ENCODE results near the gene SAMD3. TPM values are rescaled to one million over a fixed set of nuclear protein-coding genes. Genes with fewer than 3 reads are reported as not detected.

SAMD3 gene
- total RNA-seq, 1 donor from 2014 or later: 0.35 TPM

DNA sequence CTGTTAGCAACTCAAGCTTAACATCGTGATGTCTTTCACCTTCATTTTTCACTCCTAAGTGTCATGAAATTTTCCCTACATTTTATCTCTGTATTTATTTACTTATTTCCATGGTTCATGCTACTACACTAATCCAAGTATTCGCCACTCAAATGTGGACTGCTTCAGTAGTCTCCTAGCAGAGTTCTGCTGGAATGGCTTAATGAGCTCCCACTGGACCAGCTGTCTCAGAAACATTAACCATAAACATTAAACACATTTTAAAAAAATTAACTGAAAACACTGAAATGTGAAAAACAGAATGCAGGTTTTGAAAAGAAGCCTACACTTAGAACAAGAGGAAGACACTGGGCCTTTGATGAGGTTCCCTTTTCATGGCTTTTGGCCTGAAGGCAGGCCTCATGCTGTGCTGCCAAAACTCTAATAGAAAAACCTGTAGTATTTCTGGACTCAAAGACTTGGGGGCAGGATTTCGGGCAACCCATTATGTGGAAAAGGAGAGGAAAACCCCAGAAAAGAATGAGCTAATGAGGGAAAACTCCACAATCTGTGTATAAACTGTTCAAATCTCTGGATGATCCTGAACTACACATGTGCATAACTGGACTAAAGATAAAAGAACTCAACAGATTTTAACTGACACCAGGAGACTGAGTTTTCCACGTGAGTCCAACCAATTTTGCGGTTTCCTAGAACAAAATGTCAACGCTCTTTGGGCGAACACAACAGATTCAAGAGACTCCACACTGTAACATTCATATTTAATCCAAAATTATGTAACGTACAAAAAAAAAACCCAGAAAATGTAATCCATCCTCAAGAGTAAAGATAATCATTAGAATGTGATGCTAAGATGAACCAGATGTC lies 33.0 kb downstream of the SAMD3 start:
- no peaks in the 10 kb centered on the region for H3K9me3 Mint-ChIP-seq (ENCODE audit: low read depth)
- H3K36me3 Mint-ChIP-seq (ENCODE audit: low read depth): peaks cover 1% of the 10 kb centered on the region
- H3K4me1 Mint-ChIP-seq (ENCODE audit: low read depth): no peaks in the 10 kb centered on the region
- H3K27me3 Mint-ChIP-seq (ENCODE audit: low read depth): no peaks in the 10 kb centered on the region
- no peak overlapping the region for H3K27ac Mint-ChIP-seq (ENCODE audit: unreplicated experiment)
- H3K4me3 Mint-ChIP-seq (ENCODE audit: unreplicated experiment): no peak overlapping the region
- TF ChIP-seq, protein P1, sequence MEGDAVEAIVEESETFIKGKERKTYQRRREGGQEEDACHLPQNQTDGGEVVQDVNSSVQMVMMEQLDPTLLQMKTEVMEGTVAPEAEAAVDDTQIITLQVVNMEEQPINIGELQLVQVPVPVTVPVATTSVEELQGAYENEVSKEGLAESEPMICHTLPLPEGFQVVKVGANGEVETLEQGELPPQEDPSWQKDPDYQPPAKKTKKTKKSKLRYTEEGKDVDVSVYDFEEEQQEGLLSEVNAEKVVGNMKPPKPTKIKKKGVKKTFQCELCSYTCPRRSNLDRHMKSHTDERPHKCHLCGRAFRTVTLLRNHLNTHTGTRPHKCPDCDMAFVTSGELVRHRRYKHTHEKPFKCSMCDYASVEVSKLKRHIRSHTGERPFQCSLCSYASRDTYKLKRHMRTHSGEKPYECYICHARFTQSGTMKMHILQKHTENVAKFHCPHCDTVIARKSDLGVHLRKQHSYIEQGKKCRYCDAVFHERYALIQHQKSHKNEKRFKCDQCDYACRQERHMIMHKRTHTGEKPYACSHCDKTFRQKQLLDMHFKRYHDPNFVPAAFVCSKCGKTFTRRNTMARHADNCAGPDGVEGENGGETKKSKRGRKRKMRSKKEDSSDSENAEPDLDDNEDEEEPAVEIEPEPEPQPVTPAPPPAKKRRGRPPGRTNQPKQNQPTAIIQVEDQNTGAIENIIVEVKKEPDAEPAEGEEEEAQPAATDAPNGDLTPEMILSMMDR (IDR thresholded peaks at IDR 0.05): no peak
- no peak for DNase-seq (ENCODE audit: low spot score)

DNA sequence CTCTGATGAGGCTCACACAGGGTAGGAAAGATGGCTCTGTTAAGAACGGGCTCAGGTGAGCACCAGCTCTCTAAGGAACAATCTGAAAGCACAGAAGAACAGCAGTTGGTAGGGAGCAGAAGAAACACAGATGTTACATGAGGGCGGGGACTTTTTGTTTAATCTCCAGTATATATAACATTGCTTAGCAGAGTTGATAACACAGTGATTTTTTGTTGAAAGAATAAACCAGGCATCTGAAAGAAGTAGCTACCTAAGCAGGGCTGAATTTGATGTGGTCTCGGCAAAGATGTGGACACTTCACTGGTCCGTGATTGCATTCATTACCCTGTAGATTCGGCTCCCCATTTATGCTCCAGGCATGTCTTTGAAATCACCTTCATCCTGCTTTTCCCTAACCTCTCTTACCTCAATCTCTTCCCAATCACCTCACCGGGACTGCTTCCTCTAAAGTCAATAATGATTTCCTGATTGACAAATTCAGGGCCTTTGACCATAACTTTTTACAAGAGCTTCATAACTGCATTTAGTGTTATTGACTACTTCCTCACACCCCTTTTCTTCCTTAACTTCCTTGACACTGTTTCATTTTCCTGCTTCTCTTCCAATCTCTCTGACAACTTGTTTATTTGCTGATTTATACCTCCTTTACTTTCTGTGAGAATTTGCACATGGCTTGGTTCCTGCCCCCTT lies 34.4 kb downstream of the SAMD3 start:
- H3K4me1 Mint-ChIP-seq (ENCODE audit: low read depth): no peaks in the 10 kb centered on the region
- no peak overlapping the region for H3K4me3 Mint-ChIP-seq (ENCODE audit: unreplicated experiment)
- H3K27me3 Mint-ChIP-seq (ENCODE audit: low read depth): no peaks in the 10 kb centered on the region
- no peak overlapping the region for H3K27ac Mint-ChIP-seq (ENCODE audit: unreplicated experiment)
- peaks cover 1% of the 10 kb centered on the region for H3K36me3 Mint-ChIP-seq (ENCODE audit: low read depth)
- TF ChIP-seq, protein P1 (IDR thresholded peaks at IDR 0.05): no peak
- no peaks in the 10 kb centered on the region for H3K9me3 Mint-ChIP-seq (ENCODE audit: low read depth)
- no peak for DNase-seq (ENCODE audit: low spot score)

DNA sequence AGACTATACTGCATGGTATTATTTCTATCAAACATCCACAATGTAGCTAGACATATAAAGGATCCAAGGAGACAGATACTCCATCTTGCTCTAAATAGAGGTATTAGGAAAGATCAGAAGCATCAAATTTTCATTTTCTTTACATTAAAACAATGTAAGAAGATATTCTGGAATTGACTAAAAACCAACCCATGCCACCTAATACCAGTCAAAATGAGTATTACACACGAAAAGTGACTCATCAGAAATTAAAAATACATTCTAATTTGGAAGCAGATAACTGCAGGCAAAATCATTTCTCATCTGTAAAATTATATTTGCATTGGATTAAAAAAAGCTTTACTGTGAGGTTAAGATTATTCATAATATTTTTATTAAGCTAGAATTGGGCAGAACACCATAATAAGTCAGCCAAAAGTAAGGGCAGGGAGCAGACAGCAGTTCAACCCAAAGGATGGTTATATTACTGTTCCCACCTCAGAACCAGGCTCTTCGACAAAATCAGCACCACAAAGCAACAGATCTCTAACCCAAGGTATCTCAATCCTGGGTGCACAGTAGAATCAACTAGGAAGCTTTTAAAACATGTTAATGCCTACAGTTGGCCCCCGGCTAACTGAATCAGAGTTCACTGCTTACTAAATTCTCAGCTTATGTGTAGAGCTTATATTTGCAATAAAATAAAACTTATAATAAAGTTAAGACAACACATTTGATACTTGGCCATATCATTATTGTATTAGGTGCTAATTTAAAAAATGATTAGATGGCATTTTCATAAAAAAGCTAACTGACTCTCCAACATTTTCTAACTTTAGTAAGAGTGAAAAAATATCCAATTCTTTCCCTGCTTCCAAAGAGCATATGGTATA lies 35.2 kb downstream of the SAMD3 start:
- no peak overlapping the region for H3K27ac Mint-ChIP-seq (ENCODE audit: unreplicated experiment)
- H3K4me1 Mint-ChIP-seq (ENCODE audit: low read depth): no peaks in the 10 kb centered on the region
- no peak overlapping the region for H3K4me3 Mint-ChIP-seq (ENCODE audit: unreplicated experiment)
- H3K36me3 Mint-ChIP-seq (ENCODE audit: low read depth): peaks cover 1% of the 10 kb centered on the region
- TF ChIP-seq, protein P1 (IDR thresholded peaks at IDR 0.05): no peak
- no peaks in the 10 kb centered on the region for H3K9me3 Mint-ChIP-seq (ENCODE audit: low read depth)
- H3K27me3 Mint-ChIP-seq (ENCODE audit: low read depth): no peaks in the 10 kb centered on the region
- DNase-seq (ENCODE audit: low spot score): no peak

DNA sequence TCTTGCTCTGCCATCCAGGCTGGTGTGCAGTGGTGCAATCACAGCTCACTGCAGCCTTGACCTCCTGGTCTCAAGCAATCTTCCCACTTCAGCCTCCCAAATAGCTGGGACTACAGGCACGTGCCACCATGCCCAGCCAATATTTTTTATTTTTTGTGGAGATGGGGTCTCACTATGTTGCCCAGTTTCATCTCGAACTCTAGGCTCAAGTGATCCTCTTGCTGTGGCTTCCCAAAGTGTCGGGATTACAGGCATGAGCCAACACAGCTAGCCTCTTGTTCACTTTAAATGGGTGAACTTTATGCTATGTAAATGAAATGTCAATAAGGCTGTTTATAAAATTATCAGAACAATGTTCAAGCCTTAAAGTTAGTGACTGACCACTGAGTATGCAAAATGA lies 37.1 kb downstream of the SAMD3 start:
- Mint-ChIP-seq H3K4me1 (ENCODE audit: low read depth) (no peaks in the 10 kb centered on the region), H3K4me3 (ENCODE audit: unreplicated experiment) (no peak overlapping the region), H3K36me3 (ENCODE audit: low read depth) (peaks cover 1% of the 10 kb centered on the region), H3K9me3 (ENCODE audit: low read depth) (no peaks in the 10 kb centered on the region), H3K27ac (ENCODE audit: unreplicated experiment) (no peak overlapping the region), H3K27me3 (ENCODE audit: low read depth) (no peaks in the 10 kb centered on the region)
- no peak for DNase-seq (ENCODE audit: low spot score)
- TF ChIP-seq, protein P1 (IDR thresholded peaks at IDR 0.05): no peak
